Erythroblast (primary cell): ENCODE results near the gene SCFD2.

Experiments
- GATA1 ChIP-seq: IDR thresholded peaks from 2 replicates; pipeline ENCODE4 v1.6.1; 2011; ENCODE audit warnings: low read depth, mild to moderate bottlenecking, control low read depth, low read length, moderate library complexity
- POLR2A ChIP-seq: IDR thresholded peaks from 2 replicates; pipeline ENCODE4 v1.6.1; 2011; ENCODE audit warnings: mild to moderate bottlenecking, low read length

DNA sequence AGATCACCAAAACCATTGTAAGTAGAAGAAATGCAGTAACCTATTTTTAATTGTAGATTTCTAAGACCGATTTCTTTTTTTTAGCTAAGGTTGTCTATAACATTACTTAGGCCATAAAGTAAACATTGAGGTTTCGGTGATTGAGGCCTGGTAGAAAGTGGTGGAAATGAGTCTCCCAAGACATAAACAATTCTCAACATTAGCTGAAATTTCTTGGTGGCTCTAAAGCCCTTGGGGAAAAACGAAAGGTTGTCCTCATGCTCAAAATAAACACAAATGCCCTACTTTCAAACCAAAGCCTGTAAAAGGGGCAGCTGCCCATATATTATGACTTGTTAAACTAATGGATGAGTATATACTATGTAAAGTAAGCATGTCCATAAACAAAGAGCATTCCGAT, 98.8 kb downstream of the SCFD2 start:
- TF ChIP-seq POLR2A (no peak), GATA1 (no peak)
